ENCODE results near the gene CTH. TPM values are rescaled to one million over a fixed set of nuclear protein-coding genes. Genes with fewer than 3 reads are reported as not detected.
"Not testable (repeated sequence)": the region's sequence is repeated elsewhere in the genome, so short reads cannot be mapped to it uniquely, and the experiment has no call there.

Gene CTH
- total RNA-seq, 2 experiments from 2014 or later = 30.3 to 36.1 TPM

- DNase-seq = no peak
- Mint-ChIP-seq H3K9me3 (no peaks in the 10 kb centered on the region), H3K27ac (no peak overlapping the region), H3K27me3 (ENCODE audit: low read depth) (no peaks in the 10 kb centered on the region), H3K4me1 (ENCODE audit: low read depth) (peaks cover 3% of the 10 kb centered on the region), H3K4me3 (no peak overlapping the region), H3K36me3 (ENCODE audit: low read depth) (peaks cover 15% of the 10 kb centered on the region)
- intact Hi-C loops (cut with micrococcal nuclease) = no loop called here
- CTCF ChIA-PET = no interaction called here
Measured at GRCh38 chr1:70440642-70441391, 29.7 kb downstream of the CTH start.

- DNase-seq = no peak
- Mint-ChIP-seq H3K4me3 (no peak overlapping the region), H3K36me3 (ENCODE audit: low read depth) (peaks cover 13% of the 10 kb centered on the region), H3K4me1 (ENCODE audit: low read depth) (peaks cover 3% of the 10 kb centered on the region), H3K27ac (no peak overlapping the region), H3K27me3 (ENCODE audit: low read depth) (no peaks in the 10 kb centered on the region), H3K9me3 (no peaks in the 10 kb centered on the region)
- intact Hi-C loops (cut with micrococcal nuclease) = no loop called here
- CTCF ChIA-PET = no interaction called here
Measured at GRCh38 chr1:70441392-70442035, 30.4 kb downstream of the CTH start.

DNA sequence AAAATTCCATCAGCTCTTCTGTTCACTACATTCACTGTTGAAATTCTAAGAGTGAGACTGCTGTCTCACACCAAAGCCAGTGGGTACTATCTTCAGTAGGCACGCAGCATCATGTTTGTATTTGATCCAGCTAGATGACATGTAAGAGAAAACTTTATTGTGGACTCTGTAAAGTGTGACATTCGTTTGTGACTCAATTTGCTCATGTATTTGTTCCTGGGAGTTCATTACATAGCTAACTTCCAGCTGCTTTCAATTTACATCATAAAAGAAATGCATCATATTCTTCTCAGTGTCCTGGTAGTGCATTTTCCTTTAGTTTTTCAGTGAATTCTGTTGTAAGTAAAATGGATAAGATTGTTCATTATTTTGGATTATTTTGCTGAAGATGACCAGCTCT lies 31.4 kb downstream of the CTH start:
- intact Hi-C loops (cut with micrococcal nuclease) = no loop called here
- H3K4me3 Mint-ChIP-seq = no peak overlapping the region
- H3K9me3 Mint-ChIP-seq = no peaks in the 10 kb centered on the region
- peaks cover 11% of the 10 kb centered on the region for H3K36me3 Mint-ChIP-seq (ENCODE audit: low read depth)
- H3K4me1 Mint-ChIP-seq (ENCODE audit: low read depth) = peaks cover 3% of the 10 kb centered on the region
- no peaks in the 10 kb centered on the region for H3K27me3 Mint-ChIP-seq (ENCODE audit: low read depth)
- no peak for DNase-seq
- CTCF ChIA-PET = no interaction called here
- H3K27ac Mint-ChIP-seq = no peak overlapping the region

- no peak for DNase-seq
- Mint-ChIP-seq H3K4me1 (ENCODE audit: low read depth) (peaks cover under 1% of the 10 kb centered on the region), H3K9me3 (no peaks in the 10 kb centered on the region), H3K36me3 (ENCODE audit: low read depth) (peaks cover 5% of the 10 kb centered on the region), H3K27ac (no peak overlapping the region), H3K4me3 (no peak overlapping the region), H3K27me3 (ENCODE audit: low read depth) (no peaks in the 10 kb centered on the region)
- CTCF ChIA-PET = no interaction called here
- intact Hi-C loops (cut with micrococcal nuclease) = no loop called here
Measured at GRCh38 chr1:70443739-70444138, 32.7 kb downstream of the CTH start.

DNA sequence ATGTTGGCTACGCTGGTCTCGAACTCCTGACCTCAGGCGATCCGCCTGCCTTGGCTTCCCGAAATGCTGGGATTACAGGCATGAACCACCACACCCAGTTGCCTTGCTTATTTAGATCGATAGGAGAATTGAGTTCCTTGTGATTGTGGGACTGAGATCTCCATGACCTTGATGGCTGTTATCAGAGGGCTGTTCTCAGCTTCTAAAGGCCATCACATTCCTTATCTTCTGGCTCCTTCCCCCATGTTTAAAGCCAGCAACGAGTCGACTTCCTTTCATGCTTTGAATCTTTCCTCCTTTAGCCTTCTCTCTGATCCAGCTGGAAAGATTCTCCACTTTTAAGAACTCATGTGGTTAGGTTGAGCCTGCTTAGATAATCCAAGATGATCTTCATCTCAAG lies 38.0 kb downstream of the CTH start:
- Mint-ChIP-seq H3K27ac (no peak overlapping the region), H3K36me3 (ENCODE audit: low read depth) (no peaks in the 10 kb centered on the region), H3K4me1 (ENCODE audit: low read depth) (peaks cover 3% of the 10 kb centered on the region), H3K9me3 (no peaks in the 10 kb centered on the region), H3K27me3 (ENCODE audit: low read depth) (peaks cover 2% of the 10 kb centered on the region), H3K4me3 (no peak overlapping the region)
- DNase-seq = no peak
- CTCF ChIA-PET = no interaction called here
- intact Hi-C loops (cut with micrococcal nuclease) = no loop called here

DNA sequence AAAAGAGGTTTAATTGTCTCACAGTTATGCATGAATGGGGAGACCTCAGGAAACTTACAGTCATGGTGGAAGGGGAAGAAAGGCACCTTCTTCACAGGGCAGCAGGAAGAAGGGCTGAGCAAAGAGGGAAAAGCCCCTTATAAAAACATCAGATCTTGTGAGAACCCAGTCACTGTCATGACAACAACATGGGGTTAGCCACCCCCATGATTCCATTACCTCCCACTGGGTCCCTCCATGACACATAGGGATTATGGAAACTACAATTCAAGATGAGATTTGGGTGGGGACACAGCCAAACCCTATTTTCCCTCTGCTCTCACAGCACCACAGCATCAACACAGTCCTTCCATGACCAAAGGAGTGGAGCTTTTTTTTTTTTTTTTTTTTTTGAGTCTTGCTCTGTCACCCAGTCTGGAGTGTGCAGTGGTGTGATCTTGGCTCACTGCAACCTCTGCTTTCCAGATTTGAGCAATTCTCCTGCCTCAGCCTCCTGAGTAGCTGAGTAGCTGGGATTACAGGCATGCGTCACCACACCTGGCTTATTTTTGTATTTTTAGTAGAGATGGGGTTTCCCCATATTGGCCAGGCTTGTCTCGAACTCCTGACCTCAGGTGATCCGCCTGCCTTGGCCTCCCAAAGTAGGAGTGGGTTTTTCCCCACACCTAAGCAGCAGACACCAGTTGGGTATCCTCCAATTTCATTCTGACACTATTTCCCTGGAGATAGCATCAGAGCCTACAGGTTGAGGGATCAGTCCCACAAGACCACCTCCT lies 41.3 kb downstream of the CTH start:
- DNase-seq; H3K36me3 Mint-ChIP-seq (ENCODE audit: low read depth); H3K27me3 Mint-ChIP-seq (ENCODE audit: low read depth); intact Hi-C loops (cut with micrococcal nuclease); H3K4me1 Mint-ChIP-seq (ENCODE audit: low read depth); H3K9me3 Mint-ChIP-seq; CTCF ChIA-PET; H3K27ac Mint-ChIP-seq; H3K4me3 Mint-ChIP-seq: not testable (repeated sequence)

DNA sequence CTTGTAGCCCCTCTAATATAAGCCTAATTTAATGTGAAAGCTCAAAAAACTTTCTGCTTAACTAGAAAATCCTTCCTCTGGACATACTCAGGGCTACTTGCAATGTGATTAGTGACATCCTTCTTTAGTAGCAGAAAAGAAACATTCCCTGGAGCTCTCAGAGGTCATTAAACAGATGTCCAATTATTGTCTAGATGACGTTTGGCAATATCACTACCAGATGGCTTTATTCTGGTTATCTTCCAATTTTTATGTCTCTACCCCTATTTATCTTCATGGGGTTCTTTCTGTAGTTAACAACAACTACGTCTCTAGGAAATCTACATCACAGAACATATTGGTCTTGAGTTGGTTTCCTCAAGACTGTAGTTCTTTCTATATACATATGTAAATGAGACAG lies 44.2 kb downstream of the CTH start:
- Mint-ChIP-seq H3K4me3 (no peak overlapping the region), H3K9me3 (peaks cover 3% of the 10 kb centered on the region), H3K36me3 (ENCODE audit: low read depth) (no peaks in the 10 kb centered on the region), H3K4me1 (ENCODE audit: low read depth) (peaks cover 3% of the 10 kb centered on the region), H3K27me3 (ENCODE audit: low read depth) (no peaks in the 10 kb centered on the region), H3K27ac (no peak overlapping the region)
- CTCF ChIA-PET = no interaction called here
- intact Hi-C loops (cut with micrococcal nuclease) = no loop called here
- DNase-seq = no peak

DNA sequence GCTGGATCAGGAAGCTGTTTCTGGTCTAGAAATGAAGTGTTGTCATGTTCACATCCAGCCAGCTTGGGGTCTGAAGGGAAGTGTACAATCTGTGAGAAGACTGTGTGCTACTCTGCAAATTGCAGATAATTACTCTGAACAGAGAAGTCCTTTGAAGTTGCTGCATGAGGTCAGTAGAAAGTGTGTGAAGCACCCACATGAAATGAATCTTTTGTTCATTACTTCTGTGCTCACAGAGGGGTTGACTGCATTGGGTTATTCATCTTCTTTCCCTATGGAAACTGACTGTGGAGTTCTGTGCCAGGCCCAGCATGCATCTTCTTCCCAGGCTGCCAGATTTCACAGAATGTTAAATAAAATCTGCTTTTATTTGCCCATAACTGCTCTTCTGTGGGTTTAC lies 47.1 kb downstream of the CTH start:
- no peak overlapping the region for H3K27ac Mint-ChIP-seq
- no peaks in the 10 kb centered on the region for H3K27me3 Mint-ChIP-seq (ENCODE audit: low read depth)
- no peak for DNase-seq
- peaks cover 3% of the 10 kb centered on the region for H3K9me3 Mint-ChIP-seq
- no peak overlapping the region for H3K4me3 Mint-ChIP-seq
- intact Hi-C loops (cut with micrococcal nuclease) = no loop called here
- CTCF ChIA-PET = no interaction called here
- no peaks in the 10 kb centered on the region for H3K4me1 Mint-ChIP-seq (ENCODE audit: low read depth)
- H3K36me3 Mint-ChIP-seq (ENCODE audit: low read depth) = no peaks in the 10 kb centered on the region

GRCh38 chr1:70459496-70460225 lies 48.6 kb downstream of the CTH start:
- H3K4me3 Mint-ChIP-seq = no peak overlapping the region
- H3K27ac Mint-ChIP-seq = no peak overlapping the region
- H3K27me3 Mint-ChIP-seq (ENCODE audit: low read depth) = no peaks in the 10 kb centered on the region
- no peak for DNase-seq
- peaks cover 4% of the 10 kb centered on the region for H3K9me3 Mint-ChIP-seq
- CTCF ChIA-PET = interaction anchor here (0.7 kb wide), 1 partner anchor 87 kb away, joined by 6 read pairs; no protein-coding TSS in a partner anchor
- H3K4me1 Mint-ChIP-seq (ENCODE audit: low read depth) = no peaks in the 10 kb centered on the region
- no peaks in the 10 kb centered on the region for H3K36me3 Mint-ChIP-seq (ENCODE audit: low read depth)
- intact Hi-C loops (cut with micrococcal nuclease) = no loop called here

GRCh38 chr1:70460740-70461713 lies 50.0 kb downstream of the CTH start:
- H3K9me3 Mint-ChIP-seq; H3K36me3 Mint-ChIP-seq (ENCODE audit: low read depth); H3K27me3 Mint-ChIP-seq (ENCODE audit: low read depth); CTCF ChIA-PET; H3K4me1 Mint-ChIP-seq (ENCODE audit: low read depth); DNase-seq; intact Hi-C loops (cut with micrococcal nuclease); H3K27ac Mint-ChIP-seq; H3K4me3 Mint-ChIP-seq: not testable (repeated sequence)

DNA sequence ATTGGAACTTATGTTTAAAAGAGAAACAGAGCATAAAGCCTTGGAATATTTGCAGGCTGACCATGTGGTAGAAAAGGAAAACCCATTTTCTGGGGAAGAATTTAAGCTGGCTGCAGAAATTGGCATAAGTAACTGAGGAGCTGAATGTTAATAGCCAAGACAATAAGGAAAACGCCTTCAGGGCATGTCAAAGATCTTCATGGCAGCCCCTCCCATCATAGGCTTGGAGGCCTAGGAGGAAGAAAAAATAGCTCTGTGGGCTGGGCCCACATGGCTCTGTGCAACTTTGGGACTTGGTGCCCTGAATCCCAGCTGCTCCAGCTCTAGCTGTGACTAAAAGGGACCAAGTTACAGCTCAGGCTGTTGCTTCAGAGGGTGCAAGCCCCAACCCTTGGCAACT lies 51.5 kb downstream of the CTH start:
- peaks cover 1% of the 10 kb centered on the region for H3K9me3 Mint-ChIP-seq

More for the DNA sequence above, 51.5 kb downstream of the CTH start:
- Mint-ChIP-seq H3K36me3 (ENCODE audit: low read depth) (no peaks in the 10 kb centered on the region), H3K27ac (no peak overlapping the region), H3K4me3 (no peak overlapping the region), H3K4me1 (ENCODE audit: low read depth) (no peaks in the 10 kb centered on the region), H3K27me3 (ENCODE audit: low read depth) (peaks cover 5% of the 10 kb centered on the region)
- intact Hi-C loops (cut with micrococcal nuclease) = no loop called here
- DNase-seq = no peak
- CTCF ChIA-PET = no interaction called here
